DOHH2 (cell line): ENCODE measurements around the gene LEKR1.

ENCODE experiments used
- EZH2phosphoT487 ChIP-seq: fragments of 200-600 bp; sonication (generic); IDR thresholded peaks from 2 replicates; pipeline ENCODE4 v1.6.1; 2017; ENCODE audit warnings: borderline replicate concordance, mild to moderate bottlenecking, antibody characterized with exemption, low read length, moderate library complexity, mixed read lengths
- TF ChIP-seq, protein P1 (sequence below): fragments of 200-600 bp; sonication (generic); IDR thresholded peaks from one replicate; pipeline ENCODE4 v1.5.1; 2014; ENCODE audit warnings: antibody characterized with exemption, mild to moderate bottlenecking, low read depth, low read length; ENCODE audit not compliant: poor library complexity, severe bottlenecking

DNA sequence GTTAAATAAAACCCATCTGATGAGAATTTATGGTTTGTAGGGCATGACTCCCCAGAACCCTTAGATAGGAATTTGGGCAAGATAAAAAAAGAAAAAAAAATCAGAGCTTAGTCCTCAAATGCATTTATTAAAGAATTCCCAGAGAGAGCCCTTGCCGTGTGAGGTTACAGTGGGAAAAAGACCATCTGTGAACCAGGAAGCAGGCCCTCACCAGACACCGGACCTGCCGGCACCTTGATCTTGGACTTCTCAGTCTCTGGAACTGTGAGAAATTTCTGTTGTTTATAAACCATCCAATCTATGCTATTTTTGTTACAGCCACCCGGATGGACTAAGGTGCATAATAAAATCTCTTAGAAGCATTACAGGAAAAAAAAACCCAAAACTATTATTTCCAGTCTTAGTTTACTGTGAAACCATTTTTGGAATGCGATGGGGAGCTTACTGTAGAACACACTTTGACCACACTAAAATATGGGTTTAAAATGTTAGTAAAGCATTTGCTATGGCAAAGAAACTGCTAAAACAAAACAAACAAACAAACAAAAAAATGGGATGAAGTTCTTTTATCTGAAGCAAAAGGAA lies 72.2 kb downstream of the LEKR1 start:
- TF ChIP-seq, protein P1, sequence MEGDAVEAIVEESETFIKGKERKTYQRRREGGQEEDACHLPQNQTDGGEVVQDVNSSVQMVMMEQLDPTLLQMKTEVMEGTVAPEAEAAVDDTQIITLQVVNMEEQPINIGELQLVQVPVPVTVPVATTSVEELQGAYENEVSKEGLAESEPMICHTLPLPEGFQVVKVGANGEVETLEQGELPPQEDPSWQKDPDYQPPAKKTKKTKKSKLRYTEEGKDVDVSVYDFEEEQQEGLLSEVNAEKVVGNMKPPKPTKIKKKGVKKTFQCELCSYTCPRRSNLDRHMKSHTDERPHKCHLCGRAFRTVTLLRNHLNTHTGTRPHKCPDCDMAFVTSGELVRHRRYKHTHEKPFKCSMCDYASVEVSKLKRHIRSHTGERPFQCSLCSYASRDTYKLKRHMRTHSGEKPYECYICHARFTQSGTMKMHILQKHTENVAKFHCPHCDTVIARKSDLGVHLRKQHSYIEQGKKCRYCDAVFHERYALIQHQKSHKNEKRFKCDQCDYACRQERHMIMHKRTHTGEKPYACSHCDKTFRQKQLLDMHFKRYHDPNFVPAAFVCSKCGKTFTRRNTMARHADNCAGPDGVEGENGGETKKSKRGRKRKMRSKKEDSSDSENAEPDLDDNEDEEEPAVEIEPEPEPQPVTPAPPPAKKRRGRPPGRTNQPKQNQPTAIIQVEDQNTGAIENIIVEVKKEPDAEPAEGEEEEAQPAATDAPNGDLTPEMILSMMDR, result no peak
- TF ChIP-seq EZH2phosphoT487, result no peak
